H1 (cell line): ENCODE results near the gene TP73.

Source experiments
- ATF3 ChIP-seq: IDR thresholded peaks from 2 replicates; pipeline ENCODE4 v1.6.1; 2011; ENCODE audit warnings: low read depth, mild to moderate bottlenecking, low read length; ENCODE audit not compliant: insufficient read depth
- CHD2 ChIP-seq: IDR thresholded peaks from 2 replicates; pipeline ENCODE4 v1.6.1; 2012; ENCODE audit warnings: low read length, improper control_type of control experiment
- CHD7 ChIP-seq: fragments of 300-600 bp; sonication (generic); IDR thresholded peaks from 2 replicates; pipeline ENCODE4 v1.7.1; 2012; ENCODE audit warnings: low read length, moderate library complexity, mild to moderate bottlenecking, inconsistent platforms; ENCODE audit not compliant: insufficient replicate concordance
- CREB1 ChIP-seq: IDR thresholded peaks from 2 replicates; pipeline ENCODE4 v1.6.1; 2012; ENCODE audit warnings: inconsistent platforms
- EGR1 ChIP-seq: IDR thresholded peaks from 2 replicates; pipeline ENCODE4 v1.6.1; 2011; ENCODE audit warnings: low read depth, low read length, borderline replicate concordance
- EP300 ChIP-seq, 2 experiments: IDR thresholded peaks; 1 replicate in 1 of 2; 2 replicates in 1 of 2; pipeline ENCODE4 v1.6.1; 2011 to 2012; ENCODE audit warnings: low read depth in 2 of 2, low read length in 2 of 2, mild to moderate bottlenecking in 2 of 2, borderline replicate concordance in 1 of 2, inconsistent platforms in 1 of 2, moderate library complexity in 1 of 2
- KDM1A ChIP-seq: fragments of 200-600, 300-600 bp; sonication (generic); IDR thresholded peaks from 2 replicates; pipeline ENCODE4 v1.7.1; 2016; ENCODE audit warnings: mild to moderate bottlenecking, low read length, borderline replicate concordance
- NRF1 ChIP-seq: IDR thresholded peaks from 2 replicates; pipeline ENCODE4 v1.6.1; 2011; ENCODE audit warnings: mild to moderate bottlenecking, low read depth, low read length, improper control_type of control experiment
- POLR2A ChIP-seq, 2 experiments: IDR thresholded peaks; 1 replicate in 1 of 2; 2 replicates in 1 of 2; pipeline ENCODE4 v1.6.1; 2011; ENCODE audit warnings: low read depth in 2 of 2, low read length in 2 of 2, mild to moderate bottlenecking in 2 of 2; ENCODE audit errors: control extremely low read depth in 1 of 2
- ZNF274 ChIP-seq: IDR thresholded peaks from 2 replicates; pipeline ENCODE4 v1.7.0; 2012; ENCODE audit warnings: low read length, borderline replicate concordance; ENCODE audit errors: extremely low read depth

DNA sequence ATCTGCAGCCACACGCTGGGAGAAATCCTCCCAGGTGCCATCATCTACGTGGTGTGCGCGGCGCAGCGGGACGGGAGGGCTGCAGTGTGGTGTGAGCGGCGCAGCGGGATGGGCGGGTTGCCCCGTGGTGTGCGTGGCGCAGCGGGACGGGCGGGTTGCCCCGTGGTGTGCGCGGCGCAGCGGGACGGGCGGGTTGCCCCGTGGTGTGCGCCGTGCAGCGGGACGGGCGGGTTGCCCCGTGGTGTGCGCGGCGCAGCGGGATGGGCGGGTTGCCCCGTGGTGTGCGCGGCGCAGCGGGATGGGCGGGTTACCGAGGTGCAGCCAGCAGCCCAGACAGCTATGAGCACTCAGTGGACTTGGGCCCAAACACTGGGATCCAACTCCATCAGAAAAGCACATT lies 7.1 kb upstream of the TP73 start:
- TF ChIP-seq EP300 (IDR thresholded peaks at IDR 0.05; ENCODE audit: borderline replicate concordance in 1 of 2, low read depth in 2 of 2, low read length in 2 of 2) (no peak), CHD7 (no peak), POLR2A (IDR thresholded peaks at IDR 0.05; ENCODE audit: control extremely low read depth in 1 of 2, low read depth in 2 of 2, low read length in 2 of 2) (no peak), CREB1 (no peak), ZNF274 (no peak), NRF1 (no peak), CHD2 (no peak), KDM1A (no peak), EGR1 (no peak), ATF3 (no peak)
